ENCODE measurements around the gene CTSD.

Gene CTSD

DNA sequence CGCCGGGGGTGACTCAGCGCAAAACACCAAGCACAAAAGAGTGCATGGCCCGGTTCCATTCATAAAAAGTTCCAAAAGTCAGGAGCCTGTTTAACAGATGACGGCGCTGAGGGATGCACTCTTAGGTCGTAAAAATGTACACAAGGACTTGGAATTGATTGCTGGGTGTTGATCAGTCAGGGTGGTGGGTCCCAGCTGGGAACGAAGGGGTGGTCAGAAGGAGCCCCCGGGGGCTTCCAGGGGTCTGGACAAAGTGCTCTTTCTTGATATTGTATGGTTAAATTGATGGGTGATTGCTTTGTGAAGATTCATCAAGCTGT, 34.1 kb downstream of the CTSD start:
- TF ChIP-seq TAF1 (IDR thresholded peaks at IDR 0.05; ENCODE audit: borderline replicate concordance, insufficient read depth, low read length) = no peak
- no peak for TF ChIP-seq FOXP2 (optimal IDR thresholded peaks at IDR 0.05; ENCODE audit: borderline replicate concordance, extremely low read depth, extremely low read length, insufficient read depth)
- TF ChIP-seq SIN3A (IDR thresholded peaks at IDR 0.05; ENCODE audit: borderline replicate concordance, insufficient read depth, low read length) = no peak
- TF ChIP-seq, protein P1, sequence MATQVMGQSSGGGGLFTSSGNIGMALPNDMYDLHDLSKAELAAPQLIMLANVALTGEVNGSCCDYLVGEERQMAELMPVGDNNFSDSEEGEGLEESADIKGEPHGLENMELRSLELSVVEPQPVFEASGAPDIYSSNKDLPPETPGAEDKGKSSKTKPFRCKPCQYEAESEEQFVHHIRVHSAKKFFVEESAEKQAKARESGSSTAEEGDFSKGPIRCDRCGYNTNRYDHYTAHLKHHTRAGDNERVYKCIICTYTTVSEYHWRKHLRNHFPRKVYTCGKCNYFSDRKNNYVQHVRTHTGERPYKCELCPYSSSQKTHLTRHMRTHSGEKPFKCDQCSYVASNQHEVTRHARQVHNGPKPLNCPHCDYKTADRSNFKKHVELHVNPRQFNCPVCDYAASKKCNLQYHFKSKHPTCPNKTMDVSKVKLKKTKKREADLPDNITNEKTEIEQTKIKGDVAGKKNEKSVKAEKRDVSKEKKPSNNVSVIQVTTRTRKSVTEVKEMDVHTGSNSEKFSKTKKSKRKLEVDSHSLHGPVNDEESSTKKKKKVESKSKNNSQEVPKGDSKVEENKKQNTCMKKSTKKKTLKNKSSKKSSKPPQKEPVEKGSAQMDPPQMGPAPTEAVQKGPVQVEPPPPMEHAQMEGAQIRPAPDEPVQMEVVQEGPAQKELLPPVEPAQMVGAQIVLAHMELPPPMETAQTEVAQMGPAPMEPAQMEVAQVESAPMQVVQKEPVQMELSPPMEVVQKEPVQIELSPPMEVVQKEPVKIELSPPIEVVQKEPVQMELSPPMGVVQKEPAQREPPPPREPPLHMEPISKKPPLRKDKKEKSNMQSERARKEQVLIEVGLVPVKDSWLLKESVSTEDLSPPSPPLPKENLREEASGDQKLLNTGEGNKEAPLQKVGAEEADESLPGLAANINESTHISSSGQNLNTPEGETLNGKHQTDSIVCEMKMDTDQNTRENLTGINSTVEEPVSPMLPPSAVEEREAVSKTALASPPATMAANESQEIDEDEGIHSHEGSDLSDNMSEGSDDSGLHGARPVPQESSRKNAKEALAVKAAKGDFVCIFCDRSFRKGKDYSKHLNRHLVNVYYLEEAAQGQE (IDR thresholded peaks at IDR 0.05; ENCODE audit: insufficient read depth in 1 of 2, low read depth in 2 of 2, low read length in 2 of 2) = no peak
- no peak for TF ChIP-seq POLR2AphosphoS5 (IDR thresholded peaks at IDR 0.05; ENCODE audit: low read depth, low read length)

DNA sequence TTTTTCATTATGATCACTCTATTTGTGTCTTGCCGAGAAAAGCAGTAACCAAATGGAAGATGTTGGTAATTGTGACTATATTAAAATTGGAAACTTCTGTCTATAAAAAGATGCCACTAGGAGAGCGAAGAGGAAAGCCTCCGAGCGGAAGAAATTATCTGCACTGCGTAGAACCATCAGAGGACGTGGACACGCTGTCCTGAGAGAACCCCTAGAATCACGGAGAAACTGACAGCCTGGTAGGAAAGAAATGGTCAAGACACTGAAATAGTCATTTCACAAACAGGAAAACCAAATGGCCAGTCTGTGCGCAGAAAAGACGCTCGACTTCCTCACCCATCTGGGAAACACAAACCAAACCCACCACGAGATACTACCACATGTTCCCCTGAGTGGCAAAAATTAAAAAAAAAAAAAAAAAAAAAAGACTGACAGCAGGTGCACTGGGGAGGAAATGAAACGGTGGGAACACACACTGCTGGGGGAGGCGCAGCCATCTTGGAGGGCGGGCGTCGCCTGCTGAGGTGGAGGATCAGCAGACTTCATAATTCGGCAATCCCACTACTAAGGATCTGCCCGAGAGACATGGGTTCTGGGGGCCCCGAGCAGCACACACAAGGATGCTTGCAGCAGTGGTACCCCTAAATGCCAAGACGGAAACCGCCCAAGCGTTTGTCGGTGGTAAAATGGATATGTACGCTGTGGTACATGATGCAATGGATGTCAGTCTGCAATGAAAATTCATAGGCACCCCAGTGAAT, 34.6 kb downstream of the CTSD start:
- no peak for TF ChIP-seq TAF1 (IDR thresholded peaks at IDR 0.05; ENCODE audit: borderline replicate concordance, insufficient read depth, low read length)
- TF ChIP-seq FOXP2 (optimal IDR thresholded peaks at IDR 0.05; ENCODE audit: borderline replicate concordance, extremely low read depth, extremely low read length, insufficient read depth) = no peak
- no peak for TF ChIP-seq SIN3A (IDR thresholded peaks at IDR 0.05; ENCODE audit: borderline replicate concordance, insufficient read depth, low read length)
- TF ChIP-seq POLR2AphosphoS5 (IDR thresholded peaks at IDR 0.05; ENCODE audit: low read depth, low read length) = no peak
- TF ChIP-seq, protein P1 (IDR thresholded peaks at IDR 0.05; ENCODE audit: insufficient read depth in 1 of 2, low read depth in 2 of 2, low read length in 2 of 2) = no peak

DNA sequence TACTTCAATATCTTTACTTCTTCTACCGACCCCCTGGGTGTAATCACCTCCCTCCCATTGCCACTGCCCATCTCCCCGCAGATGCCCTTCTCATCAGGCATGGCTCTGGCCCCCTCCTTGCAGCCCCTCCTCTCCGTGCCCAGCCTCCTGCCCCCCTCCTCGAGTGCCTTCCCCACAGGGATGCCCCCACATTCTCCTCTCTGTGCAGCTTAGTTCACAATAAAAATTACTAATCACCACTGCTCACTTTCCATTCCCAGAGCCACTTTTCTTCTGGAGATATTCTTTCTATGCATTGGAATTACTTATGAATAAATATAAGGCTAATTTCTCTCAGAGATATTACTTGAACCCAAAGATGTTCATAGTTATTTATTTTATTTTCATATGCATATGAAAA, 35.4 kb downstream of the CTSD start:
- TF ChIP-seq POLR2AphosphoS5 (IDR thresholded peaks at IDR 0.05; ENCODE audit: low read depth, low read length) = no peak
- TF ChIP-seq FOXP2 (optimal IDR thresholded peaks at IDR 0.05; ENCODE audit: borderline replicate concordance, extremely low read depth, extremely low read length, insufficient read depth) = no peak
- TF ChIP-seq, protein P1 (IDR thresholded peaks at IDR 0.05; ENCODE audit: insufficient read depth in 1 of 2, low read depth in 2 of 2, low read length in 2 of 2) = no peak
- no peak for TF ChIP-seq SIN3A (IDR thresholded peaks at IDR 0.05; ENCODE audit: borderline replicate concordance, insufficient read depth, low read length)
- TF ChIP-seq TAF1 (IDR thresholded peaks at IDR 0.05; ENCODE audit: borderline replicate concordance, insufficient read depth, low read length) = no peak

DNA sequence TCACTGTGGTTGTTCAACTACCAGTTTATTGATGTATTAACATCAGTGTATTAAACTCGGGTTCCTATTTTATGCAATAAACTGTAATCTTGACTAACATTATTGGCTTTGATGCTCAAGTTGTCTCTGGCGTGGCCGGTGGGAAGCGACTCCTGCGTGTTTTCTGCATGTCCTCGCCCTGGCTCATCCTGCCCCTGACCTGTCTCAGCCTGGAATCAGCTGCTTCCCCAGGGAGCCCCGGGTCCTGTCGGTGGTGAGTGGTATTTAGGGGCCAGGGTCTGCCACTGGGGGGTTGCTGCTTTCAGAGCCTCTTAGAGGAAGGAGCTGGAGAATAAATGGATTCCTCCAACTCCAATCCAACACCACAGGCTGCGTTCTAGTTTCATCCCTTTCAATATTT, 35.9 kb downstream of the CTSD start:
- TF ChIP-seq SIN3A (IDR thresholded peaks at IDR 0.05; ENCODE audit: borderline replicate concordance, insufficient read depth, low read length) = no peak
- TF ChIP-seq FOXP2 (optimal IDR thresholded peaks at IDR 0.05; ENCODE audit: borderline replicate concordance, extremely low read depth, extremely low read length, insufficient read depth) = no peak
- no peak for TF ChIP-seq TAF1 (IDR thresholded peaks at IDR 0.05; ENCODE audit: borderline replicate concordance, insufficient read depth, low read length)
- TF ChIP-seq, protein P1 (IDR thresholded peaks at IDR 0.05; ENCODE audit: insufficient read depth in 1 of 2, low read depth in 2 of 2, low read length in 2 of 2) = no peak
- no peak for TF ChIP-seq POLR2AphosphoS5 (IDR thresholded peaks at IDR 0.05; ENCODE audit: low read depth, low read length)

Data from PFSK-1 (cell line).